ENCODE measurements around the gene ZCCHC14. TPM values are rescaled to one million over a fixed set of nuclear protein-coding genes. Genes with fewer than 3 reads are reported as not detected.

ZCCHC14 gene
- total RNA-seq, 1 donor: 8.2 TPM

DNA sequence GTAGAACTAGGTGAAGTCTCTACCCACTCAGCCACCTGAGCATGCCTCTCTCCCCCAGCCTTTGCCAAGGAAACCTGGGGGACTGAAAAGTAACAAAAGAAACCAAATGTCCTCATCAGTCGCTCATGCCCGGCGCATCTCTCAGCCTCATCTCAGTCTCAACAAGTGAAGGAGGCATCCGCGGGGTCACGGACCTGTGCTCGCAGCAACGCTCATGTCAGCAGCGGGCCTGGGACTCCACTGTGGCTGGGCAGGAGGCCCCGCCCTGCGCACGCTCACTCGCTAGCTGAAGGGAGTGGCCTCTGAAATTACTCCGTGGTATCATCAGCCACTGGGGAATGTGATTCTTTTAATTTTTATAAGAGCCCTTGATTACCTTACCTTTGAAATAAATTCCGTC is 69.4 kb downstream of the ZCCHC14 start:
- no peak overlapping the region for H3K4me3 ChIP-seq (ENCODE audit: low read depth, low read length)
- TF ChIP-seq, protein P1, sequence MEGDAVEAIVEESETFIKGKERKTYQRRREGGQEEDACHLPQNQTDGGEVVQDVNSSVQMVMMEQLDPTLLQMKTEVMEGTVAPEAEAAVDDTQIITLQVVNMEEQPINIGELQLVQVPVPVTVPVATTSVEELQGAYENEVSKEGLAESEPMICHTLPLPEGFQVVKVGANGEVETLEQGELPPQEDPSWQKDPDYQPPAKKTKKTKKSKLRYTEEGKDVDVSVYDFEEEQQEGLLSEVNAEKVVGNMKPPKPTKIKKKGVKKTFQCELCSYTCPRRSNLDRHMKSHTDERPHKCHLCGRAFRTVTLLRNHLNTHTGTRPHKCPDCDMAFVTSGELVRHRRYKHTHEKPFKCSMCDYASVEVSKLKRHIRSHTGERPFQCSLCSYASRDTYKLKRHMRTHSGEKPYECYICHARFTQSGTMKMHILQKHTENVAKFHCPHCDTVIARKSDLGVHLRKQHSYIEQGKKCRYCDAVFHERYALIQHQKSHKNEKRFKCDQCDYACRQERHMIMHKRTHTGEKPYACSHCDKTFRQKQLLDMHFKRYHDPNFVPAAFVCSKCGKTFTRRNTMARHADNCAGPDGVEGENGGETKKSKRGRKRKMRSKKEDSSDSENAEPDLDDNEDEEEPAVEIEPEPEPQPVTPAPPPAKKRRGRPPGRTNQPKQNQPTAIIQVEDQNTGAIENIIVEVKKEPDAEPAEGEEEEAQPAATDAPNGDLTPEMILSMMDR (IDR thresholded peaks at IDR 0.05; ENCODE audit: insufficient read depth, low read depth, low read length): no peak
- no peak for DNase-seq (ENCODE audit: low read depth)

GRCh38 chr16:87422106-87422505 is 70.7 kb downstream of the ZCCHC14 start:
- no peak overlapping the region for H3K4me3 ChIP-seq (ENCODE audit: low read depth, low read length)
- DNase-seq (ENCODE audit: low read depth): no peak
- TF ChIP-seq, protein P1 (IDR thresholded peaks at IDR 0.05; ENCODE audit: insufficient read depth, low read depth, low read length): no peak

DNA sequence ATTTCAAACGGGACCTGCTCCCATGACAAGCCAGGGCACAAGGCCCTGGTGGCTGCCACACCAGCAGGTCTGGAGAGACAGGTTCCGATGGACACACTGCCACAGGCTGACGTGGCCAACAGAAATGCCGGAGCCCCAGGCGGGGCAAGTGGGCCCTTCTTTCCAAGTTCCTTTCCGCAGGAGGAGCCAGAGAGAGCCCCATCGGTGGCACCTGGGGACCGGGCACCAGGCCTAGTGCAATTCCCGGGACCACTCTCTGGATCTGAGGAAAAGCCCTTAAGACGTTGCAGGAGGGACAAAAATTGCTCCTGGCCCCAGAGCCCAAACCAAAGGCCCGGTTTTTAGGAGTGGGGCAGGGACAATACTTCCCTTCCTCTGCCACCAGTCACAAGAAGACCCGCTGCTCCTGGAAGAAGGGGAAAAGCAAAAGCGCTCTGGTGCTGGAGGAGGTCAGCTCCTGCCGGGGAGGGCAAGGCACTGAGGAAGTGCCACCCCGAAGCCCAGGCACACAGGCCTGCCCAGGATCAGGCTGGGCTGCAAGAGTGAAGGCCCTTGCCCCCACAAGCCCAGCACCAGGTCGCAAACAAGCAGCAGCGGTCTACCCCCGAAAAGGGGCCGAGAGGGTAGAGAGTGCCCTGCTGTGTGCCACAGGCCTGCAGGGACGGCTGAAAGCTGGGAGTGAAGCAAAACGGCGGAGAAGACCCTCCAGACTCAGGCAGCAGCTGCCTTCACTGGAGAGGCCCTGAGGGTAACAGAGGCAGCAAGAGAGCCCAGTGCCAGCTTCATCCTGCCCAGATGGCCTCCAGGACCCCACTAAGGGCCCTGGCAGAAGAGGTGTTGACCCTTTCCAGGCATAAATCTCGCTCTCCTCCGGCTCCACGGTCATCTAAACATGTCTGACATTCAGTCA is 71.6 kb downstream of the ZCCHC14 start:
- TF ChIP-seq, protein P1 (IDR thresholded peaks at IDR 0.05; ENCODE audit: insufficient read depth, low read depth, low read length): no peak
- no peak for DNase-seq (ENCODE audit: low read depth)
- no peak overlapping the region for H3K4me3 ChIP-seq (ENCODE audit: low read depth, low read length)

DNA sequence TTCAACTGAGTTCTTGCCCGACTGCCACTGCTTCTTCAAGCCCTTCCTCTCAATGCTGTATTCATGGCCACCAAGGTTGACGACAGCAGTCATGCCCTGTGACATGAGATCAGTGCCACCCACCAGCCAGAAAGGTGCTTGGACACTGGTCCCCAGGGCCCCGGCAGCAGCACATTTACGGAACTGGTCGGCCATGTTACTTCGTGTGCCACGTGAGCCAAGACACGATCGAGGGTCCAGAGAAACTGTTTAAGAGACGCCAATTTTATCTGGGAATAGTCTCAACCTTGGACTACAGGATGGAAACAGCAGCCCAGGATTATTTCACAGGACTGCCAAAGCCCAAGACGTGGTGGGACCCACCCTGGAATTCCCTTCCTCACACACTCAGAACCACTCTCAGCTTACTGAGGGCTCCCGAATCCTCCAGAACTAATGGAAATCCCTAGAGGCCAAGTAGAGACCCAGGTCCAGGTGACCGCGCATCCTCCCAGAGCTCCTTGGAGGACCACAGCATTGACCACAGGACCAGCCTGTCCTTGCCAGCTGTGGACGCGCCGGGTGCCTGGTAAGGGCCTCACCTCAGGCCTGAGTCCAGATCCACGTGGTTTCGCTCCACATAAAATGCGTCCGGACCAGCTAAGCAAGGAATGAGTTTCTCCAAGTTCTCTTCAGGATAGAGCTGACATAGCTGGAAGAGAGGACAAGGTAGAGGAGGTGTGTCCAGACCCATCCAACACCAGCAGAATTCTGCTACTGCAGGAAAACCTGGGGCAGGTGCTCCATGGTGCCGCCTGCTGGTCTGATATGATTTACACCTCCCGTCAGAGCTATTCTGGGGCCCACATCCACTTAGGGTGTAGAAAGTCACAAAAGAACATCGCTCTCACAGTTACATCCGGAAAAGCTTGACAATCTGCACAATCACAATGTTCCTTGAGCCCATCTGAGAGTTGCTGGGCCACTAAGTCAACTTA is 72.5 kb downstream of the ZCCHC14 start:
- H3K4me3 ChIP-seq (ENCODE audit: low read depth, low read length): no peak overlapping the region
- DNase-seq (ENCODE audit: low read depth): no peak
- TF ChIP-seq, protein P1 (IDR thresholded peaks at IDR 0.05; ENCODE audit: insufficient read depth, low read depth, low read length): no peak

- DNase-seq (ENCODE audit: low read depth): peak; percentile 33
- TF ChIP-seq, protein P1 (IDR thresholded peaks at IDR 0.05; ENCODE audit: insufficient read depth, low read depth, low read length): no peak
- no peak overlapping the region for H3K4me3 ChIP-seq (ENCODE audit: low read depth, low read length)
These were observed 74.2 kb downstream of the ZCCHC14 start for GRCh38 chr16:87418644-87419043.

DNA sequence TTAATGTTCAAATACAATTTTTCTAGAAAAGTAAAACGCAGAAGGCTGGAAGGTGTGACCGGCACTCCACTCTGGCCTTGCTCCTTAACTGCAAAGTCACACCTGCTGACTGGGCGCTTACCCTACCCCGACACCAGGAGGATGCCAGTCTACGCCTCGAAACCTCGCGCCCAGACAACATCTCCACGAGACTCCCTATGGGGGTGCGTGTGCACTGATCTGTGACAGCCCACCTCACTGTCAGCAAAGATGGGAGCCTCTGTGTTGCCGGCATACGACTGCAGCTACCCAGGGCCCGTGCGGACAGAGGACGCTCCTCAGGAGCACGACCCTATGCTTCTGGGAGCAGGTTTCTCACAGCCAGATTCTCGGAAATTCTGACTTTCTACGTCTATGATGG is 74.6 kb downstream of the ZCCHC14 start:
- TF ChIP-seq, protein P1 (IDR thresholded peaks at IDR 0.05; ENCODE audit: insufficient read depth, low read depth, low read length): no peak
- no peak for DNase-seq (ENCODE audit: low read depth)

More for the DNA sequence above, 74.6 kb downstream of the ZCCHC14 start:
- no peak overlapping the region for H3K4me3 ChIP-seq (ENCODE audit: low read depth, low read length)

All from fibroblast of villous mesenchyme (primary cell).